GM19452 (cell line): ENCODE results near the gene F2RL3.

Experiments
- ATAC-seq: cut with Tn5 transposase; IDR thresholded peaks from one replicate; pipeline ENCODE4 v1.9.1; 2021; ENCODE audit not compliant: unreplicated experiment

The F2RL3 gene

GRCh38 chr19:16892868-16893685, 4.3 kb downstream of the F2RL3 start:
- no peak for ATAC-seq

- no peak for ATAC-seq
These were observed 4.8 kb downstream of the F2RL3 start for GRCh38 chr19:16893686-16893989.

DNA sequence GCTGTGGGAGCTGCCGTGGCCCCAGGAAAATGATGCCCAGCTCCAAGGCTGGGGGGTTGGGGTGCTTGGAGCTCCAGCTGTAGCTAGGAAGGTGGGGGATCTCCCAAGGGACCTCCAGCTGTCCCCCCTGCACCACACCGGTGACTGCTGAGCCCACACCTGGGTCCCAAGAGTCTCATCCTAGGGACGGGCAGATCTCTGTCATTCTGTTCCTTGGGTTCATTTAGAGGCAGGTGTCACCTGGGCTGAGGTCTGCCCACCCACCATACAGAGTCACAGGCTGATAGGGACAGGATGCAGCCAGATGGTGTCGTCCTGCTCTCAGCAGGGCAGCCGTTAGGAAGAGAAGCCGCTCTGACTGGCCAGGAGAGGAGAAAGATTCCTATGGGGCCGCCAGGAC, 5.3 kb downstream of the F2RL3 start:
- no peak for ATAC-seq

DNA sequence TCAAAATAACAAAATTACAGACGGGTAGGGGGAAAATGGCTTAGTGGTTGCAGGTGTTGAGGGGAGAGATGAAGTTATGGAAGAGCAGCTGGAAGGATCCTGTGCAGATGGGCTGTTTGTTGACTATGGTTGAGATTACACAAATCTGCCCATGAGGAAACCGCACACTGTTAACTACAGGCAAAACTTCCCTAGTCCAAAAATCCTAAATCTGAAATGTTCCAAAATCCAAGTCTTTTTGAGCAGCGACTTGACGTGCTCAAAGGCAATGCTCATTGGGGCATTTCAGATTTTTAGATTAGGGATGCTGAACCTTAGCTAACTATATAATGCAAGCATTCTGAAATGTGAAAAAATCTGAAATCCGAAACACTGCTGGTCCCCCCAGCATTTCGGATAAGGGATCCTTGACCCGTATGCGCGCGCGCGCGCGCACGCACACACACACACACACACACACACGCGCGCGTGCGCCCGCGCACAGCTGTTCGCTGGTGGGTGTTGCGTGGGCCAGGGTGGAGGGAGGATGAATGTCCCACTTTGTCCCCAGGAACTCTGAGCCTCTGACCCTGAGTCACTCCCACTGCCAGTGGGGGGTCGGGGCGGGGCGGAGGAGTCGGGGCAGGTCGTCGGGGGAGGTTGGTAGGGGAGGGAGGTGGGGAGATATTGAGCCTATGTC, 6.8 kb downstream of the F2RL3 start:
- no peak for ATAC-seq

GRCh38 chr19:16896146-16897028, 7.6 kb downstream of the F2RL3 start:
- ATAC-seq: peak; percentile 22

DNA sequence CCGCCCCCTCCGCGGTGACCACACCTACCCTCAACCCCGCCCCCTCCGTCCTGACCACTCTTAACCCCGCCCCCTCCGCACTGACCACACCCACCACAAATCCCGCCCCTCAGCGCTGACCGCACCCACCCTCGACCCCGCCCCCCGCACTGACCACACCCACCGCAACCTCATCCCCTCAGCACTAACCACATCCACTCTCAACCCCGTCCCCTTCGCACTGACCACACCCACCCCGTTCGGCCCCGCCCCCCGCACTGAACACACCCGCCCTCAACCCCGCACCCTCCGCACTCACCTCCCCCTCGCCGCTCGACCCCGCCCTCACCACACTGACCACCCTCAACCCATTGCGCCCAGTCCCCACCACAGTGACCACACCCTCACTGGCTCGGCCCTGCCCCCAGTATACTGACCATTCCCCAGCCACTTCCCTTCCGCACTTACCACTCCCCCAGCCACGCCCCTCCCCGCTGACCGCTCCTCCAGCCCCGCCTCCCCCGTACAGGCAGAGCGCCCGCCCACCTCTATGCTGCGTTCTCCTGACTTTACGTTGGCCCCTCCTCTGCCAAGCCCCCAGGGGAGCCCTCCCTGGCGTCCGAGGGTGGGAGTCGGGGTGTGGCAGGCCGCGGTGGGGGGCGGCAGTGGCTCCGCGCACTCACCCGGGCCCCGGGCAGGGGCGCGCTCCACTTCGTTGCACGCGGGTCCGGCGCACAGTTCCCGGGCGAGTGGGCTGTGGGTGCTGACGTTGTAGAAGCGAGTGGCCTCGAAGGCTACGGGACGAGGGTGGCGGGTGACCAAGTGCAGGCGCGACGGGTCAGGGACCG, 8.4 kb downstream of the F2RL3 start:
- peak; percentile 37 for ATAC-seq

- ATAC-seq: no peak
These were observed 9.0 kb downstream of the F2RL3 start for GRCh38 chr19:16897856-16898161.

DNA sequence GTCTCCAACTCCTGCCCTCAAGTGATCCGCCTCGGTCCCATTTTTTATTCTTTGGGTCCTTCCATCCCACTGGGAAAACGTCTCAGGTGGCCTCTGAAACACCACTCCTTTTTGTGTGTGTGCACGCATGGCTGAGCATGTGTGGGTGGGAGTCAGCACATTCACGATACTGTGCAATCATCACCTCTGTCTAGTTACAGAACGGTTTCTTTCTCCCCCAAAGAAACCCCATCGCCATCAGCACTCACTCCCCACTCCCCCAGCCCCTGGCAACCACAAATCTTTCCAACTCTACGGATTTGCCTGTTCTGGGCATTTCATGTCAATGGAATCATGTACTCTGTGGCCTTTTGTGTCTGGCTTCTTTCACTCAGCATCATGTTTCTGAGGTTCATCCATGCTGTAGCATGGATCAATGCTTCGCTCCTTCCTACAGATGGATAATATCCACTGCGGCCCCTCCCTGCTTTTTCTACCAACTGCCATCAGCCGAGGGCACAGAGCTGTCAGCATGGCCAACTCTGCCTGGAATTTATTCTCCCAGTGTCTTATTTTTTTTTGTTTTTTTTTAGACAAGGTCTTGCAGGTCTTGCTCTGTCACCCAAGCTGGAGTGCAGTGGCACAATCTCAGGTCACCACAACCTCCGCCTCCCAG, 9.7 kb downstream of the F2RL3 start:
- ATAC-seq: no peak

GRCh38 chr19:16899566-16900075, 10.8 kb downstream of the F2RL3 start:
- no peak for ATAC-seq

- ATAC-seq: no peak
These were observed 12.8 kb downstream of the F2RL3 start for GRCh38 chr19:16901491-16902175.

GRCh38 chr19:16902545-16902944, 13.7 kb downstream of the F2RL3 start:
- ATAC-seq: no peak

GRCh38 chr19:16903347-16903746, 14.5 kb downstream of the F2RL3 start:
- ATAC-seq: no peak

DNA sequence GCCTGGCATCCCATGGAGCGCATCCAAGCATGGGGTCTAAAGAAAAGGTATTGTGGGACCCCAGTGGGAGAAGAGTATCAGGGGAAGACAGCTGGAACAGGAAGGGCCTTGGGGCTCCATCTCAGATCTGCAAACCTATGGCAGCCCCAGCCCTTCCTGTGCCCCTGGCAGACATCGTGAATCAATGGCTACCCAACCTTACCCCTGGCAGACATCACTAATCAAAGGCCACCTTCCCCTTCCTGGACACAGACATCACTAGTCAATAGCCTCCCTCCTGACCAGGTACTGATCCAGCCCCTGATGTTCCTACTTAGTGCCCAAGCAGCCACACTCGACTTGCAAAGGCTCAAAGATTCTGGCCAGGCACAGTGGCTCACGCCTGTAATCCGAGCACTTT, 15.8 kb downstream of the F2RL3 start:
- no peak for ATAC-seq

GRCh38 chr19:16908759-16909158, 20.0 kb downstream of the F2RL3 start:
- ATAC-seq: no peak

DNA sequence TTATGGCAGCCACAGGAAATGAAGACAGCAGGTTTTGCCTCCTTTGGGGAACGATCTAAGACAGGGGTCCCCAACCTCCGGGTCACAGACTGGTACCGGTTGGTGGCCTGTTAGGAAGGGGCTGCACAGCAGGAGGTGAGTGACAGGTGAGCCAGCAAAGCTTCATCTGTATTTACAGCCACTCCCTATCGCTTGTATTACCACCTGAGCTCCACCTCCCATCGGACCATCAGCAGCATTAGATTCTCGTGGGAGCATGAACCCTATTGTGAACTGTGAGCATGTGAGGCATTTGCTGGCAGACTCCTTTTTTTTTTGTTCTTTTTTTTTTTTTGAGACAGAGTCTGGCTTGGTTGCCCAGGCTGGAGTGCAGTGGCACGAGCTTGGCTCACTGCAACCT, 22.2 kb downstream of the F2RL3 start:
- no peak for ATAC-seq

- ATAC-seq: no peak
These were observed 24.0 kb downstream of the F2RL3 start for GRCh38 chr19:16912780-16913179.

DNA sequence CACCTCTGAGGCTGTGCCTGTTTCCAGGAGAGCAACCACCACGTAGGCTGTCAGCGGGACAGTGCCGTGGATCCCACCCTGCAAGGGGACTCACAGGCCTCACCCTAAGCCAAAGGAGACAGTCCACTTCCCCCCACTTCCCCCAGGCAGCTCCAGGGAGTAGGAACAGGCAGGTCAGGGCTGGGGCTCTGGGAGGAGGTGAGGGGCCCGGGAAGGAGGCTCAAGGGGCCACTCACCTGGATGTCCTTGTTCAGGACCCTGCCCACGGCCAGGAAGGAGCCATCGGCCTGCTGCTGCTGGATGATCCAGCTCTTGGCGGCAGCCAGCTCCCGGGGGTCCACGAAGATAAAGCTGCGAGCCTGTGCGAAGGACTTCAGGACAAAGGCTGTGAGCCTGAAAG, 25.6 kb downstream of the F2RL3 start:
- ATAC-seq: no peak

- ATAC-seq: no peak
These were observed 26.3 kb downstream of the F2RL3 start for GRCh38 chr19:16915135-16915534.

DNA sequence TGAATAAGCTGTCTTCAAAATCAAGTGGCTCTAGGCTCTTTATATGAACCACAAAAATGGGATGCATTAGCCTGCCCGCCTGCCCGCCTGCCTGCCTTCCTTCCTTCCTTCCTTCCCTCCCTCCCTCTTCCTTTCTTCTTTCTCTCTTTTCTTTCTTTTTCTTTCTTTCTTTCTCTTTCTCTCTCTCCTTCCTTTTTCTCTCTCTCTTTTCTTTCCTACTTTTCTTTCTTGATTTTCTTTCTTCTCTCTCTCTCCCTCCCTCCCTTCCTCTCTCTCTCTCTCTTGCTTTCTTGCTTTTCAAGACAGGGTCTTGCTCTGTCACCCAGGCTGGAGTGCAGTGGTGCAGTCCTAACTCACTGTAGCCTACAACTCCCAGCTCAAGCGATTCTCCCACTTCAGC, 26.9 kb downstream of the F2RL3 start:
- ATAC-seq: no peak

DNA sequence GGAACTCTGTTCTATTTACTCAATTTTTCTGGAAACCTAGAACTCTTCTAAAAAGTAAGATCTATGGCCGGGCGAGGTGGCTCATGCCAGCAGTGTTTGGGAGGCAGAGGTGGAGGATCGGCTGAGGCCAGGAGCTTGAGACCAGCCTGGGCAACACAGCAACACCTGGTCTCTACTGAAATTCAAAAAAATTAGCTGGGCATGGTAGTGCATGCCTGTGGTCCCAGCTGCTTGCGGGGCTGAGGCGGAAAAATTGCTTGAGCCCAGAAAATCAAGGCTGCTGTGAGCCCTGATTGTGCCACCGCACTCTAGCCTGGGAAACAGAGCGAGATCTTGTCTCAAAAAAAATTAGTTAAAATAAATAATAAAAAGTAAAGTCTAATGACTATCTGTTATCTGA, 28.6 kb downstream of the F2RL3 start:
- ATAC-seq: no peak
